A549 (cell line): ENCODE results near the gene CDC6.
A peak's percentile ranks its signal among the peaks of the same experiment; 100 is the strongest.

ENCODE experiments used
- CBX2 ChIP-seq: fragments of 200-600 bp; sonication (generic); IDR thresholded peaks from 2 replicates; pipeline ENCODE4 v1.6.1; 2016; ENCODE audit warnings: low read depth, mild to moderate bottlenecking, borderline replicate concordance
- PHF8 ChIP-seq: fragments of 200-600 bp; sonication (generic); IDR thresholded peaks from 2 replicates; pipeline ENCODE4 v1.6.1; 2016; ENCODE audit warnings: low read depth, mild to moderate bottlenecking, antibody characterized with exemption, moderate library complexity, borderline replicate concordance
- POLR2A ChIP-seq: IDR thresholded peaks from 2 replicates; pipeline ENCODE4 v1.6.1; 2012; ENCODE audit warnings: mild to moderate bottlenecking, low read length
- POLR2AphosphoS2 ChIP-seq: conservative IDR thresholded peaks from 2 replicates; pipeline ENCODE4 v1.6.1; 2012; ENCODE audit warnings: low read length, improper control_type of control experiment, inconsistent platforms
- TF ChIP-seq, protein P1 (sequence below): fragments of >200 bp; sonication (Bioruptor Twin); formaldehyde crosslinking; IDR thresholded peaks from 3 replicates; pipeline ENCODE4 v1.5.1; 2016

DNA sequence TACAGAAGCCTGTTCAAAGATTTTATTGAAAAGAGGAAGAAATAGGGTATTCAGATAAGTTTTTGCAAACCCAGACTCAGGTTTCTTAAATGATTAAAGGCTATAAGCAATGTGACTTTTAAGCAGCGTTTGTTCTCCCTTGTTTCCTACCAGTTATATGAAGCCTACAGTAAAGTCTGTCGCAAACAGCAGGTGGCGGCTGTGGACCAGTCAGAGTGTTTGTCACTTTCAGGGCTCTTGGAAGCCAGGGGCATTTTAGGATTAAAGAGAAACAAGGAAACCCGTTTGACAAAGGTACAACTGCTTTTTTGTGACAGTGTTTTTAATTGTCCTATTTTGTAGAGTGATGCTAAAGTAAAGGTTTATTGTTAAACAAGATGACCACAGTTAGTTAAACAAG is 13.6 kb downstream of the CDC6 start:
- TF ChIP-seq CBX2: no peak
- TF ChIP-seq, protein P1, sequence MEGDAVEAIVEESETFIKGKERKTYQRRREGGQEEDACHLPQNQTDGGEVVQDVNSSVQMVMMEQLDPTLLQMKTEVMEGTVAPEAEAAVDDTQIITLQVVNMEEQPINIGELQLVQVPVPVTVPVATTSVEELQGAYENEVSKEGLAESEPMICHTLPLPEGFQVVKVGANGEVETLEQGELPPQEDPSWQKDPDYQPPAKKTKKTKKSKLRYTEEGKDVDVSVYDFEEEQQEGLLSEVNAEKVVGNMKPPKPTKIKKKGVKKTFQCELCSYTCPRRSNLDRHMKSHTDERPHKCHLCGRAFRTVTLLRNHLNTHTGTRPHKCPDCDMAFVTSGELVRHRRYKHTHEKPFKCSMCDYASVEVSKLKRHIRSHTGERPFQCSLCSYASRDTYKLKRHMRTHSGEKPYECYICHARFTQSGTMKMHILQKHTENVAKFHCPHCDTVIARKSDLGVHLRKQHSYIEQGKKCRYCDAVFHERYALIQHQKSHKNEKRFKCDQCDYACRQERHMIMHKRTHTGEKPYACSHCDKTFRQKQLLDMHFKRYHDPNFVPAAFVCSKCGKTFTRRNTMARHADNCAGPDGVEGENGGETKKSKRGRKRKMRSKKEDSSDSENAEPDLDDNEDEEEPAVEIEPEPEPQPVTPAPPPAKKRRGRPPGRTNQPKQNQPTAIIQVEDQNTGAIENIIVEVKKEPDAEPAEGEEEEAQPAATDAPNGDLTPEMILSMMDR: peak; percentile 62
- no peak for TF ChIP-seq POLR2AphosphoS2
- TF ChIP-seq POLR2A: no peak
- TF ChIP-seq PHF8: no peak
